RPMI7951 (cell line): Measurements from ENCODE around the gene CFAP90. TPM values are rescaled to one million over a fixed set of nuclear protein-coding genes. Genes with fewer than 3 reads are reported as not detected.

Source experiments
- DNase-seq: peaks from one replicate; pipeline ENCODE4 v3.0.0-alpha.2; 2012; ENCODE audit warnings: low read depth
- total RNA-seq: library from RNA; depleted of rRNA; stranded (reverse); fragments of >200 nt; shearing (Covaris generic); gene quantifications from 2 replicates; pipeline ENCODE4 v1.2.3, GENCODE V29; 2014

CFAP90 gene
- total RNA-seq, 1 experiment from 2014 or later: not detected

DNA sequence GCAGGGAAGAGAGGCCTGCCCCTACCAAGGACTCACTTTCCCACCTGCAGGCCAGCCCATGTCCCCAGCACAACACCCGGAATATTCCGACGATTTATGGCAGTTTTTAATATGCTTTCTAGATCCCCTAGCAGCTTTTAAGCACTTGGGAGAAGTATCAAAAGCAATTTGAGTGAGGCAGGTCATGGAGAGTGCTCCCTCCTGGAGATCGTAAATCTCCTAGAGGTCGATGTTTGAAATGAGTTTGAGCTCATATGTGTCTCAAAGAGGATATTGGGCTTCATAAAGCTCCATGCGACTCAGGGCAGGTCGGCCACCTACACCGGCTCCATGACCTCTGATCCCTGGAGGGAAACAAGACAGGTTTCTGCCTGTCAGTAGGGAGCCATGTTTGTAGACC is 27.3 kb downstream of the CFAP90 start:
- no peak for DNase-seq

DNA sequence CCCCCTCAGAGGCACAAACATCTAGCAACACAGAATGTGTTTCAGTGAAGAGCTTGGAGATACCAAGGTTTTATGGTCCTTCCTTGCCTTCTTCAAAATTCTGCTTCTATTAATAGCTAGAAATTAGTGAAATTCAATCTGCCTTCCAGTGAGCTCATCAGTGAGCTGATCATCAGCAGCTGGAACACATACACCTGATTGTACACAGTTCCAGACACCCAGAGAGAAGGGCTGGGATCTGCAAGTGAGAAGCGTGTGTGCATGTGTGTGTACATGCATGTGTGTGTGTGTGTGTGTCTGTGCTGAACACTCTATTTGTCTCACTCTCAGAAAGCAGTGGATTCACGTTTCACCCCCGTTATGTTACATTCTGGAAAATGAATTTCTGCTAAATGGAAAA is 28.5 kb downstream of the CFAP90 start:
- DNase-seq: no peak

DNA sequence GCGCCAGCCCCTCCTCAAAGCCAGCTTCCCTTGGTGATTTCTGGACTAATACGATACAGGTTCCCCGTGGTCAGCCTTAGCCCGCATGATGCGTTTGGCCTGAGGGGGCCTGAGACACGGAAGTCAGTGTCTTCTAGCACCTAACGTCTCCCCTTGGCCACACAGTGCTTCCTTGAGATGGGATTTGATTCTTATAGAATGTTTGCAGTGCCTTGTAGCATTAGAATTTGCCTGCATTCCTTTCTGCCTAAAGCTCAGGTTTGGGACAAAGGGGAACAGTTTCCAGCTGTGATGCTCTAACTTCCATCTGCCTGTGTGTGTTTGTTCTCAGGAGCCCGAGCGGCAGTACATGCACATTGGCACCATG is 34.4 kb downstream of the CFAP90 start:
- DNase-seq: no peak

DNA sequence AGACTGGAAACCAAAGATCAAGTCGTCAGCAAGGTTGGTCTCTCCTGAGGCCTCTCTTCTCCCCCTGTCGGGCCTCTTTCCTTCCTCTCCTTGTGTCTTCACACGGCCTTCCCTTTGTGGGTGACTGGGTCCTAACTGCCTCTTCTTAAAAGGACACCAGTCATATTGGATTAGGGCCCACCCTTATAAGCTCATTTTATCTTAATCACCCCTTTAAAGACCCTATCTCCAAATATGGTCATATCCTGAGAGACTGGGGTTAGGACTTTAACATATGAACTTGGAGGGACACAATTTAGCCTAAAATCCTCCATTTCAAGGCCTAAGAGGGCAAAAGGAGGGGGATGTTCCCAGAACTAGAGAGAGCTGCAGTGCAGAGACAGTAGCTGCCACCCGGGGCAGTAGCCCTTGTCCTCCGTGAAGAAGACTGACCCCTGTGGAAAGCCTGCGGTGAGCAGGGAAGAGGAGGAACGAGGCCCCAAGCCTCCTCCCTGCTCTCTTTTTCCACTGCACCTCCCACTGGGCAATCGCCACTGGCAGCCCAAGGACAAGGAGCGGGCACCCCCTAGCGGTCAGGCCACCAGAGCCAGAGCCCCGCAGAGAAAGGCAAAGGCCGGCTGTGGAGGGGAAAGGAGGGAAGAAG is 34.9 kb downstream of the CFAP90 start:
- peak; percentile 60 for DNase-seq

DNA sequence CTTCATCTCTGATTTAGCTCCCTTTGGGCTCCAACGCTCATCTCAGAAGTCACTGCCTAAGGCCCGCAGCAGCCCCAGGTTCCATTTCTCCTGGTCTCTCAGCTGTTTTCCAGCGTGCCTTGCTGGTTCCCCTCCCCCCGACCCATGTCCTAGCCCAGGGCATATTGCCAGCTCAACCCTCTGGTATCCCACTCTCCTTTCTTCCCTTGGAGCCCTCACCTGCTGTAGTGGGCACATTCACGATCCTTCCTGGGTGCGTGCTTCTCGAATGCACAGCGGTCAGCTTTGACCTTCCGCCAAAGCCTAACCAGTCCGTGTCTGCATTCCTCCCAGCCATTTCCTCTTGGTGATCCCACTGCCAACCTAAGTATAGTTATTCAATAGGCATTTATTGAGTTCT is 36.1 kb downstream of the CFAP90 start:
- no peak for DNase-seq

DNA sequence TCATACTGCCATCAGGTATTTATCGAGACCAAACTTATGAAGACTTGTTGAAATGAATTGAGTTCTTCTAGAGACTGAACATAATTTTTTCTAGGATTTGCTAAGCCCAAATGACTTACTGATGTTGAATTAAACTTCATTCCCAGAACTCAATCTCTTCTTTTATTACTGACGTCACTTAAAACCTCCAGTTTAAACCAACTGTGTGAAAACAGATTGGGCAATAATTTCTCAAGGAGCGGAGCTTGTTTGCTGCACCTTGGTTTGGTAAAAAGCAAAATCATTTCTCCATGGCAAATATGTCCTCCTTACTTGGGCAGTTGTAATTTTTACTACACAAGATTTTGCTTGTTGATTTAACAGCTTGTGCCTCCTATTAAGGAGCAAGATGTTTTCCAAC is 37.4 kb downstream of the CFAP90 start:
- DNase-seq: no peak

DNA sequence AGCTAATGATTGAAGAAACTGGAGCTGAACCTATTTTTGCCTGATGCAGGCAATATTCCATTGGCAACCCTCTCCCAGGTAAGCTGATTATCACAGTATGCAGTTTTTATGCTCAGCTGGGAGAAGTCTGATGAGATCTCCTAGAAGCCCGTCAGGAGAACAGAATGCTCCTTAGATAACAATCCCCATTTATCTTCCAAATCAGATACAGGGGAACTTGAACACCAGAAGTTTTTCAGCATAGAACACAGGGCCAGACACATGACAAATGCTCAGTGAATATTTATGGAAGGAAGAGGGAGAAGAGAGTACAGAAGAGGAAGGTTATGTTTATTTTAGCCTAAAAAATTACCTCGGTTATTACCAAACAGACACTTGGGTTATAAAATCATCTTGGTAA is 37.9 kb downstream of the CFAP90 start:
- no peak for DNase-seq

DNA sequence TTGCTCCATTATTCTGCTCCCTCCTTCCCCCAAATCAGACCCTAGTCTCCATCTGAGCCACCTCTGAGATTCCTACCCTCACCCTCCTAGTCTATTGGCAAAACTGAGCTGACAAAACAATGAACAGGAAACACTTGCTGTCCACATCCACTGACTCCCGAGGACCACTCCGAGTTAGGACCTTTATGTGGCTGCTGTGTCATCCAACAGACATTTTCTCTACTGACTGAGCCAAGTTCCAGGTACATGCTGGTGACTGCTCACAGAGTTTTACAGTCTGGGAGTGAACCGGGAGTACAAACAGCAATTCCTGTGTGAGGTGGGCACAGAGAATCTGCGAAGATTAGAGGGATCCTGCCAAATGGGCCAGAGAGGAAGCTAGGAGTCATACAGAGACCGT is 39.2 kb downstream of the CFAP90 start:
- DNase-seq: no peak

DNA sequence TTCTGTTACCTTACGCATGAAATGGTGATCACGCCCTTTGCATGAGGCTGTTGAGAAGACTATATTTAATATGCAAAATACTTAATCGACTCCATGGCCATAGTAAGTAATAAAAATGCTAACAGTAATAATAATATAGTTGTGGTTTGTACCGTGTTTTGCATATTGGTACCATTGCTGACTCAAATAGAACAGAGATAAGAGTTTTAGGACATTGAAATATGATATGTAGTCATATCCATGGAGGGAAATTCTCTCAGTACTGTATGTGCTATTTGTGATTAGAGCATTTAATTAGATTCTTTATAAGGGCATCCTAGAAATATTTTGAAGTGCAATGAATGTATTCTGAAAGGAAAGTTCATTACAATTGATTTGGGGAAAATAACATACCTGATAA is 41.9 kb downstream of the CFAP90 start:
- no peak for DNase-seq

DNA sequence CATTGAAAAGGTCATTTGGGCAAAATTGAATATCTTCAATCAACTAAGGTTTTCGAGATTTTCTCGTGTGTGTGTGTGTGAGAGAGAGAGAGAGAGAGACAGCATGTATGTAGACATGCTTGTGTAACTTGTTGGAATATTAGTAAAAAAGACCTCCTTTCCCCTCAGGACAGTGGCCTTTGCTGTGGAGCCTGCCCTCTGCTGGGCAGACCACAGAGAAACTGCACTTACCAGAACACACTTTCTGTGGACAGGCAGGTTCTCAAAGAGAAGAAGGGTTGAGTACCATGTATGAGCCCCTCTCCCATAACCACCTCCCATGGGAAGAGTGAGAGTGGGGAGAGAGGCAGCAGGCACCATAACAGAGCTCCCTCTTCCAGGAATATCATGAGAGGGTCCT is 45.6 kb downstream of the CFAP90 start:
- no peak for DNase-seq

DNA sequence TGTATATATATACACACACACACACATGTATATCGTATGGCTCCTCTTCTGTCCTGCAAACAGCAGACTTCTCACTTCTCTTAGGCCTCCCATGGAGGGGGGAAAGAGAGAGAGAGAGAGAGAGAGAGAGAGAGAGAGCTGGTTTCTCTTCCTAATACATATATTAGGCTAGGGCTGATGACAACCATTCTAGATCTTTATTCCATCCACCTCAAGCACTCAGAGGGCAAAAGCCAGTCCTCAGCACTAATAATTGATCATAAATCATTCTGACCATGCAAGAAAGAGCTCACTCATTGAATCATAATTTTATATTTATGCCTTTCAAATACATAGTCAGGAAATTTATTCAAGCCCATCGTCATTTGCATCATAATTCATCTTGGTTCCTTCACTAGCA is 47.0 kb downstream of the CFAP90 start:
- DNase-seq: no peak

DNA sequence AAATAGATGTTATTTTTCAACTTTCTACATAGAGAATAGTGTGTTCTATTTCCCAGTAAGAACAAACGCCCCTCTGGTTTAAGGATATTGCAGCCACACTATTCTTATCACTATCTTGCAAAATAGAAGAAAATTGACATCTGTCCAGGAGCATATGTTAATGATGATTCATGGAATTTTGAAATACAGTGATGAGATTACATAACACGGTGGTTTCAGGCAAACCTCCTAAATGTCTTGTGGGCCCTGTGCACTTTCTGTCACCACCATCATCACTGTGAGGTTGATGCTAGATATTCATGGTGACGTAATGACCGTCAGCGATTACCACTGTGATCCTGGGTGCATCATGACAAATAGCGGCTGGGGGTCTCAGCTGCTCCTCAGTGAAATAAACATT is 48.1 kb downstream of the CFAP90 start:
- peak; percentile 5 for DNase-seq

DNA sequence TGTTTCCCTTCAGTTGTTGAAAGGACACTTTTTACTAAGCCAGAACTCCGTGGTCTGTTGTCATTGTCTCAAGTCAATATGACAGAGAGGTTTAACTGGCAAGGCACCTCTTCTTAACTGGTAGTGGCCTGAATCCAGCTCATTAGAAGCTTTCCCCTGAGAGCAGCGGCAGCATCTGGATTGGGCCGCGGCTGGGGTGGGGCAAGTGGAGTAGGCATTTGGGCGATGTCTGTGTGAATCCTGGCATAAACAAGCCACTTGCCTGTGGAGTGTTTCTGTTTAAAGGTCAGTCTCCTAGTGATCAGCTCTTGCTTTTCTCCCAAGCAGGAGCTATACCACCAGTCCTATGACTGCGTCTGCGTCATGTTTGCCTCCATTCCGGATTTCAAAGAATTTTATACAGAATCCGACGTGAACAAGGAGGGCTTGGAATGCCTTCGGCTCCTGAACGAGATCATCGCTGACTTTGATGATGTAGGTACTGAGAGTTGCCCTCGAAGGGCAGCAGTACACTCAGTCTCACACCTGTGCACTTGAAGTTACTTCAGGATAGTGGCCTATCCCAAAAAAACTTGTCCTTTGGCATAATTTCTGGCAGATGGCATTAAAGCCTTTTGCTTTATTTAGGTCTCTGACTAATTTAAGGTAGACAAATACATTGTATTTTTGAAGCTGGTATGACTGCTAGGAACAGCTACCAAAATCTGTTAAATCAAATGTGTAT is 48.9 kb downstream of the CFAP90 start:
- DNase-seq: no peak

DNA sequence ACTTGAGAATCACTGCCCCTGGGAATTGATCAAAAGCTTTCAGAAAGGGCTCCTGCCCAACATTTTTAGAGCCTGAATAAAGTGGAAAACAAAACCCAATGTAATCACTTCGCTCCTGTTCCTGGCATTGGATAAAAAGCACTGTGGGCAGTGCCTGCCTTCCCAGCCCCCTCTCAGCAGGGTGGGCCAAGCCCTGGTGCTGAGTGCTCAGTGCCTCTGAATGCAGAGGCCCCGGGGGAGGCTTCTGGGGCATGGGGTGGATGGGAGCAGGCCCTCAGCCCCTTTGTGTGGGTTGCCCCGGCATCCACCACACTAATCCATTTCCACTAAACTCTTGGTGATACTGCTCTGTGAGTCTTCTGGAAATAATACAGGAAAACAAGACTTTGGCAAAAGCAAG is 55.6 kb downstream of the CFAP90 start:
- no peak for DNase-seq

DNA sequence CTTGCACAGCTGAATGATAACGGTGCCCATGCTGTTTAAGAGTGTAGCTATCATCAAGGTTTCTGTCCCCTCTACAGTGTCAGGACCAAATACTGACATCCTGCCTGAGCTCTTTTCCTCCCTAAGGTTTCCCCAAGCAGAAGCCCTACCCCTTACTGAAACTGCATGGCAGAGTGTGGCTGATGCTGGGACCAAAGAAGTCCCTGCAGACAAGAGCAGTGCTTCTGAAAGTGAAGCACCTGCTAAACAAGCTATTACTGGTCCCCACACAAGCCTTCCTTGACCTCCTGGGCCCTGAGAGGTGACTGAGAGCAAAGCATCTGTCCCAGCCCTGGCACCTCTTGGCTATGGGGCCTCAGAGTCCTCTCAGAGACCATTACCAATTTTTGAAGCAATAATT is 56.1 kb downstream of the CFAP90 start:
- DNase-seq: no peak

DNA sequence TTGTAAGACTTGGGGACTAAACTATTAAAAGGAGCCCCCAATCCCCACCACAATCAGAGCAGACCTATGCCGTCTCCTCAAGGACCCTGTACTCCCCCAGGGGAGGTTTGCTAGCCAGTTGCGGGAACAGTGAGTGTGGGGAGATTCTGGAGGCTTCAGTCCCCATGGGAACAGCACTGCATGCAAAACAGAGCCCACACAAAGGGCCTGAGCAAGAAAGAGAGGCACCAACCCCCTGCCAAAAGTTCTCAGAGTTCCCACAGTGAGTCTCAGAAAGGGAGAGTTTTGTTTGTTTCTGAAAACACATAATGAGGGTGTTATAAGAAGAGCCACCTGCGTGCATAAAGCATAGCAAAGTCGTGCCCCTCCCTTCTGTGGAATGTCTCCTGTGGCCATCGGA is 56.6 kb downstream of the CFAP90 start:
- no peak for DNase-seq

DNA sequence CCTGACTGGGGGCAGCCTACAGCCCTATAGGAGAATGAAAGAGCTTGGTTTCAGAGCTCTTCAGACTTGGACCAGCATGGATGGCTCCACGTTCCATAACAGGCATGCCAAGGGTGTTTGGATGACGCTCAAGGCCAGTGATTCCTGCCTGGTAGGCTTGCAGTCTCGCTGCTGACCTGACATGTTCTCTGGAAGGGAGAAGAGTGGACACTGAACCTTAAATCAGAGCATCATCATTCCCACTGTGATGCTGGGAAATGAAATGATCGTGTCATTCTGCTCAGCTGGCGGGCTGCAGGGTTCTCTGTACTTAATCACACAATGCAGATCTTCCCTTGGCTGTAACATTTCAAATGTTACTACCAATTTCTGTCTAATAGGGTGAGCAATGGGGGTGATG is 57.0 kb downstream of the CFAP90 start:
- DNase-seq: no peak

DNA sequence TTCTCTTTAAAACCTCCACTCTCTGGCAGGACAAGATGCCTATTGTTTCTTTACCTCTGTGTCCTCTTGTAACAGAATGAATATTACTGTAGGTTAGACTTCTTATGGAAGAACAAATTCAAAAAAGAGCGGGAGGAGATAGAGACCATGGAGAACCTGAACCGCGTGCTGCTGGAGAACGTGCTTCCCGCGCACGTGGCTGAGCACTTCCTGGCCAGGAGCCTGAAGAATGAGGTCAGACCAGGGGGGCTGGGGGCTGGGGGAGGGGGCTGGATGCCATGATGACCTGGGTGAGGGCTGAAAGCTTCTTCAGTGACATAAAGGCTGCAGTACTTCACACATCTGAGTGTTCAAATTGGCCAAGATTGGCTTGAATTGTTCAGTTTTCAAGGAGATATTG is 61.4 kb downstream of the CFAP90 start:
- DNase-seq: no peak

DNA sequence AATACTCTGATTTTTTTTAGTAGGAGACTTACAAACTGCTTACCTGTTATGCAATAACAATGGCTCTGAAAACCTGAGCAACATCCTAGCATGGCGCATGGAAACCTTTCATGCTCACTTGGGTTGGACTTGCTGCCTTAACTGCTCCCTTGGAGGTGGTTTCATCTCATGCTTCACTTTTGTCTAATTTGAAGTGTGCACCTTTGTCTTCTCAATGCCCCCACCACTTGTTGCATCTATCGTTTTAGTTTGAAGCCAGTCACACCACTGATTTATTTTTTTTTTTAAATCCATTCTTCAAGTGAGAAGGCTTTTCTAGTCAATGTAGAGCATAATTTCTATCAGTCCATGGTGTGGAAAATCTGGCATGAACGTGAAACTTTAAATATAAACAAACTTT is 63.2 kb downstream of the CFAP90 start:
- no peak for DNase-seq

DNA sequence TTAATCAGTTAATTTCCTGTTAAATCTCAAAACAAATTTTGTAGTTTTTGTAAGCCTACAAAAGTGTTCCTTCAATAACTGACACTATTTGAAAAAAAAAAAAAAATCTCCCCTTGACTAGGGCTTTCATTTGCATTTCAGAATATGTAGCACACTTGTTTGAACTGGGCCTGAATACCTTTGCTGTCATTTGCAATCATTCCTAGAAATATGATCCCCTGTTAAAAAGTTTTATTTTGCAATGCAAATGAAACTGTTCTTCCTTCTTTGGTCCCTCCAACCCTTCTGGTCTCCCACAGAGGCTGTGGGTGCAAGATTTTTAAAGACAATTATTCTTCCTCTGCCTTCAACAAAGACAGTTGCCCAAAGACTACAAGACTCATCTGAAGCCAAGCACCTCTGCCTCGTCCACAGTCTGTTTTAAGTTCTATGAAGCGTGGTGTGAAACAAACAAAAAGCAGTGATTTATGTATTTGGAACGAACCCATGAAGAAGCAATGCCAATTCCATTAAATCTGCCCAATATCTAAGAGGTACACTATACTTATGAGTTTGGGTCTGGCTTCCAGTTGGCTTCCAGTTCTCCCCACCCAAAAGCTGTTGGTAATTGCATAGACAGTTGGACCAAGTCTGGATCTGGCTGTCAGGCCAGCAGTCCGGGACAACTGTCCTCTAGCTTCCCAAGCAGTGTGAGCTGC is 66.1 kb downstream of the CFAP90 start:
- DNase-seq: no peak

DNA sequence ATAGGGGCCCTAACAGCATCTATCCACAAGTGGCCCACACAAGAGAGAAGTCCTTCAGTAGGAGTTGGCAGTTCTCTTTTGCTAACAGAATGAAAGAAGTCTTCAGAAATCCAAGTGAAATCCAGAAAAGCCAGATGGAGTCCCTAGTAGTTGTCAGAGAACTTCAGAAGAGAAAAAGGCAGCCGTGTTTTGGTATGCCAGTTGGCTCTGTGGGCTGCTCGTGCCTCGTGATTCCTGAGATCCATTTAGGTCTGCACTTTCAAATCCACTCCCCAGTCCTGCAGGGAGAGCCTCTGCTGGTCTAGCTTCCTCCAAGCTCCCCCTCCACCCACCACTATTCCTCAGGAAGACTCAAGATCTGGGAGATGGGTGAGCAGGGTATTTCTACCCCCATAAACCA is 69.0 kb downstream of the CFAP90 start:
- no peak for DNase-seq
